GM23338 (cell line): ENCODE results near the gene RPL32. TPM values are rescaled to one million over a fixed set of nuclear protein-coding genes. Genes with fewer than 3 reads are reported as not detected.

Source experiments
- ATAC-seq: fragments of 200-7000 bp; cut with Tn5 transposase; 3 replicates; pipeline ENCODE4 v1.9.1; 2020
- DNase-seq: peaks from one replicate; pipeline ENCODE4 v3.0.0-alpha.2; 2015; ENCODE audit warnings: low spot score
- H2AFZ ChIP-seq: fragments of 200-600 bp; sonication (generic); 2 replicates; pipeline ENCODE4 v1.8.0; 2016; ENCODE audit warnings: antibody characterized with exemption, mild to moderate bottlenecking, moderate library complexity
- H3F3A ChIP-seq: fragments of 200-600 bp; sonication (generic); replicated peaks from 2 replicates; pipeline ENCODE4 v1.8.0; 2017; ENCODE audit warnings: antibody characterized with exemption, mixed run types, low read depth
- H3K27ac ChIP-seq: fragments of 200-600 bp; sonication (generic); 2 replicates; pipeline ENCODE4 v1.6.1; 2016; ENCODE audit warnings: low read depth
- H3K27me3 ChIP-seq: fragments of 200-600 bp; sonication (generic); 2 replicates; pipeline ENCODE4 v1.8.0; 2016; ENCODE audit warnings: mild to moderate bottlenecking, mixed run types, moderate library complexity; ENCODE audit not compliant: insufficient read depth
- H3K36me3 ChIP-seq: fragments of 200-600 bp; sonication (generic); 2 replicates; pipeline ENCODE4 v1.8.0; 2016; ENCODE audit warnings: mild to moderate bottlenecking; ENCODE audit not compliant: insufficient read depth
- H3K4me1 ChIP-seq: fragments of 200-600 bp; sonication (generic); 2 replicates; pipeline ENCODE4 v1.8.0; 2016; ENCODE audit warnings: mild to moderate bottlenecking, moderate library complexity; ENCODE audit not compliant: insufficient read depth
- H3K4me2 ChIP-seq: fragments of 200-600 bp; sonication (generic); 2 replicates; pipeline ENCODE4 v1.7.1; 2017; ENCODE audit warnings: mixed run types
- H3K4me3 ChIP-seq: fragments of 200-600 bp; sonication (generic); 2 replicates; pipeline ENCODE4 v1.6.1; 2016; ENCODE audit warnings: mixed run types
- H3K79me2 ChIP-seq: fragments of 200-600 bp; sonication (generic); replicated peaks from 2 replicates; pipeline ENCODE4 v1.8.0; 2017; ENCODE audit warnings: mild to moderate bottlenecking; ENCODE audit not compliant: insufficient read depth
- H3K9me2 ChIP-seq: fragments of 200-600 bp; sonication (generic); 2 replicates; pipeline ENCODE4 v1.8.0; 2017; ENCODE audit not compliant: insufficient read depth
- H4K20me1 ChIP-seq: fragments of 200-600 bp; sonication (generic); replicated peaks from 2 replicates; pipeline ENCODE4 v1.8.0; 2017; ENCODE audit warnings: mild to moderate bottlenecking; ENCODE audit not compliant: insufficient read depth
- H3K27ac Mint-ChIP-seq: 2 replicates; pipeline ENCODE4 v1.8.0; 2020; ENCODE audit warnings: inconsistent platforms, mild to moderate bottlenecking, moderate library complexity, mixed read lengths
- H3K27me3 Mint-ChIP-seq: 3 replicates; pipeline ENCODE4 v1.8.0; 2022; ENCODE audit warnings: low read depth, mild to moderate bottlenecking, moderate library complexity, mixed read lengths, inconsistent platforms; ENCODE audit not compliant: insufficient read depth, poor library complexity
- H3K36me3 Mint-ChIP-seq: 3 replicates; pipeline ENCODE4 v1.8.0; 2021; ENCODE audit warnings: low read depth, mild to moderate bottlenecking, inconsistent platforms, moderate library complexity, mixed read lengths
- H3K4me1 Mint-ChIP-seq: 3 replicates; pipeline ENCODE4 v1.8.0; 2020; ENCODE audit warnings: mild to moderate bottlenecking, inconsistent platforms, mixed read lengths
- H3K4me3 Mint-ChIP-seq: 3 replicates; pipeline ENCODE4 v1.8.0; 2021; ENCODE audit warnings: moderate library complexity, mild to moderate bottlenecking, inconsistent platforms, mixed read lengths
- H3K9me3 Mint-ChIP-seq: 3 replicates; pipeline ENCODE4 v1.8.0; 2020; ENCODE audit warnings: moderate library complexity, mild to moderate bottlenecking, inconsistent platforms, mixed read lengths
- CREB1 ChIP-seq: fragments of 250-450 bp; sonication (Bioruptor Pico); IDR thresholded peaks from 2 replicates; pipeline ENCODE4 v1.5.0; 2020; ENCODE audit warnings: low read depth, mild to moderate bottlenecking, moderate library complexity
- CTCF ChIP-seq, 2 experiments: fragments of 200-600 bp in 1 of 2; sonication (generic) in 1 of 2; conservative IDR thresholded peaks; 2 replicates each; pipeline versions ENCODE4 v1.5.1 to v1.6.1; 2016 to 2017; ENCODE audit warnings: antibody characterized with exemption in 2 of 2, low read depth in 2 of 2, mild to moderate bottlenecking in 2 of 2, moderate library complexity in 1 of 2
- ETS1 ChIP-seq: IDR thresholded peaks from 2 replicates; pipeline ENCODE4 v1.6.1; 2016; ENCODE audit warnings: antibody characterized with exemption
- EZH2 ChIP-seq: fragments of 200-600 bp; sonication (generic); IDR thresholded peaks from one replicate; pipeline ENCODE4 v1.8.0; 2017; ENCODE audit warnings: antibody characterized with exemption, mild to moderate bottlenecking, low read depth; ENCODE audit not compliant: unreplicated experiment
- EZH2phosphoT487 ChIP-seq: fragments of 200-600 bp; sonication (generic); IDR thresholded peaks from one replicate; pipeline ENCODE4 v1.8.1; 2018; ENCODE audit warnings: antibody characterized with exemption; ENCODE audit not compliant: unreplicated experiment
- JUNB ChIP-seq: IDR thresholded peaks from one replicate; pipeline ENCODE4 v1.6.1; 2016; ENCODE audit warnings: antibody characterized with exemption; ENCODE audit not compliant: unreplicated experiment
- NANOG ChIP-seq: IDR thresholded peaks from 2 replicates; pipeline ENCODE4 v1.6.1; 2016; ENCODE audit warnings: antibody characterized with exemption, borderline replicate concordance
- POLR2AphosphoS5 ChIP-seq: IDR thresholded peaks from 2 replicates; pipeline ENCODE4 v1.6.1; 2016; ENCODE audit warnings: antibody characterized with exemption, low read depth
- REST ChIP-seq: IDR thresholded peaks from one replicate; pipeline ENCODE4 v1.6.1; 2018; ENCODE audit warnings: antibody characterized with exemption; ENCODE audit not compliant: unreplicated experiment
- STAT1 ChIP-seq: IDR thresholded peaks from one replicate; pipeline ENCODE4 v1.6.1; 2016; ENCODE audit warnings: antibody characterized with exemption; ENCODE audit not compliant: unreplicated experiment
- ZNF114 ChIP-seq: fragments of 250-450 bp; sonication (Bioruptor Pico); IDR thresholded peaks from 2 replicates; pipeline ENCODE4 v1.5.0; 2020; ENCODE audit warnings: mild to moderate bottlenecking, moderate library complexity
- ZNF331 ChIP-seq: fragments of 250-450 bp; sonication (Bioruptor Pico); IDR thresholded peaks from 2 replicates; pipeline ENCODE4 v1.5.0; 2020; ENCODE audit warnings: low read depth, mild to moderate bottlenecking, moderate library complexity
- ZNF462 ChIP-seq: fragments of 250-450 bp; sonication (Bioruptor Pico); IDR thresholded peaks from 2 replicates; pipeline ENCODE4 v1.5.0; 2020; ENCODE audit warnings: mild to moderate bottlenecking, moderate library complexity
- polyA plus RNA-seq: library from polyadenylated mRNA; unstranded; fragments of >200 nt; fragmentation: Nextera tagmentation; extraction: Ambion mirVana; gene quantifications from 2 replicates; pipeline ENCODE4 v1.2.1, GENCODE V29; 2016
- total RNA-seq: library from RNA; depleted of rRNA; stranded (reverse); fragments of >200 nt; shearing (Covaris generic); gene quantifications from 2 replicates; pipeline ENCODE4 v1.2.3, GENCODE V29; 2014

The RPL32 gene
- total and polyA plus RNA-seq, 2 experiments from 2014 or later: 561 to 2,550 TPM

GRCh38 chr3:12799525-12800440 is 41.6 kb downstream of the RPL32 start:
- Mint-ChIP-seq H3K27me3 (peaks cover 15% of the 10 kb centered on the region), H3K9me3 (no peaks in the 10 kb centered on the region; the same call in 2 of the 3 replicates), H3K27ac (no peak overlapping the region), H3K4me3 (no peak overlapping the region), H3K36me3 (peaks cover 13% of the 10 kb centered on the region), H3K4me1 (peaks cover 16% of the 10 kb centered on the region)
- ATAC-seq (no peak), DNase-seq (no peak)
- Histone ChIP-seq H3K4me2 (no peak overlapping the region), H3K79me2 (no peaks in the 10 kb centered on the region), H3K36me3 (0 out of 2 replicates have a peak, but pooled peaks cover 4% of the 10 kb centered on the region), H3K4me1 (peaks cover 9% of the 10 kb centered on the region; the same call in 1 of the 2 replicates), H3K27me3 (no peaks in the 10 kb centered on the region), H3K4me3 (no peak overlapping the region), H3K27ac (no peak overlapping the region), H3F3A (no peaks in the 10 kb centered on the region), H2AFZ (no peak overlapping the region), H4K20me1 (no peaks in the 10 kb centered on the region), H3K9me2 (no peaks in the 10 kb centered on the region)
- TF ChIP-seq NANOG (no peak), EZH2phosphoT487 (no peak), ETS1 (no peak), REST (no peak), CREB1 (CRISPR knock-in tag) (no peak), JUNB (no peak), STAT1 (no peak), EZH2 (no peak), POLR2AphosphoS5 (no peak), ZNF114 (CRISPR knock-in tag) (no peak), CTCF (conservative IDR thresholded peaks at IDR 0.05; ENCODE audit: low read depth in 2 of 2) (no peak), ZNF331 (CRISPR knock-in tag) (no peak), ZNF462 (CRISPR knock-in tag) (no peak)
